Activated T-cell treated with anti-CD3 and anti-CD28 coated beads for 1 hour (primary cell): ENCODE data around the gene DDX10.
"Not testable (repeated sequence)": the region's sequence is repeated elsewhere in the genome, so short reads cannot be mapped to it uniquely, and the experiment has no call there.

Source experiments
- DNase-seq: peaks from one replicate; pipeline ENCODE4 v3.0.0-alpha.2; 2020; ENCODE audit warnings: low read depth

DDX10 gene

DNA sequence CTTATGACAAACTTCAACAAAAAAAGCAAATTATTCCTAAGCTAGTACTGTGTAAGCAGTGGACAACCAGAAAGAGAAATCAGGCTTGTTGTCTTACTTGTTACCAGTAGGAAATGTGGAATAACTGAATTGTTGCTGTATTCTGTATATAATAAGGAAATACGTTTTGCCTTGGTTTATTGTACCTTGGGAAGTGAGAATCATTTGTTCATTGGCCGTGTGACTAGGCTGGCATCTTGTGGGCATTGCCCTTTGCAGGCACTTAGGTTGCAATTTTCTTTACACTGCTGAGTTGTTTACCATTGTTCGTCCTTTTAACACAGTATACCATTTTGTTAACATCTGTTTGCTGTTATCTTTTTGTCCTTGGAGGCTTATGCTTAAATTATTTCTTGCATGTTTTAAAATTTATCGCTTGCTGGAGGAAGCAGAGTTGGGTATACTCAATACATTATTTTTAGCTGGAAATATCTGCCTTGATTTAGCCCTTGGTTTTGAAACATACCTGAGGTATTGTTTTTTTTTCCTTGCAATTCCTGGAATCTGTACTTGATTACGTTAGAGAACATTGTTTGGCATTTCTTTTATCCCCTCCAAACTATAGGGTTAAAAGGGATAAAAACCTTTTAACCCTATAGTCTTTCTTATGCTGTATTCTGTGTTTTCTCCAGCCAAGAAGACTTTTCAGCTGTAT is 109.3 kb downstream of the DDX10 start:
- DNase-seq, result no peak

- no peak for DNase-seq
Measured at GRCh38 chr11:108775324-108775723, 110.5 kb downstream of the DDX10 start.

DNA sequence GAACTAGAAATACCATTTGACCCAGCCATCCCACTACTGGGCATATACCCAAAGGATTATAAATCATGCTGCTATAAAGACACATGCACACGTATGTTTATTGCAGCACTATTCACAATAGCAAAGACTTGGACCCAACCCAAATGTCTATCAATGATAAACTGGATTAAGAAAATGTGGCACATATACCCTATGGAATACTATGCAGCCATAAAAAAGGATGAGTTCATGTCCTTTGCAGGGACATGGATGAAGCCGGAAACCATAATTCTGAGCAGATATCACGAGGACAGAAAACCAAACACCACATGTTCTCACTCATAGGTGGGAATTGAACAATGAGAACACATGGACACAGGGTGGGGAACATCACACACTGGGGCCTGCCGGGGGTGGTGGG is 114.3 kb downstream of the DDX10 start:
- DNase-seq, result not testable (repeated sequence)

GRCh38 chr11:108780119-108780518 is 115.2 kb downstream of the DDX10 start:
- DNase-seq, result no peak

GRCh38 chr11:108781946-108782345 is 117.1 kb downstream of the DDX10 start:
- no peak for DNase-seq

GRCh38 chr11:108786281-108786990 is 121.6 kb downstream of the DDX10 start:
- DNase-seq, result no peak

DNA sequence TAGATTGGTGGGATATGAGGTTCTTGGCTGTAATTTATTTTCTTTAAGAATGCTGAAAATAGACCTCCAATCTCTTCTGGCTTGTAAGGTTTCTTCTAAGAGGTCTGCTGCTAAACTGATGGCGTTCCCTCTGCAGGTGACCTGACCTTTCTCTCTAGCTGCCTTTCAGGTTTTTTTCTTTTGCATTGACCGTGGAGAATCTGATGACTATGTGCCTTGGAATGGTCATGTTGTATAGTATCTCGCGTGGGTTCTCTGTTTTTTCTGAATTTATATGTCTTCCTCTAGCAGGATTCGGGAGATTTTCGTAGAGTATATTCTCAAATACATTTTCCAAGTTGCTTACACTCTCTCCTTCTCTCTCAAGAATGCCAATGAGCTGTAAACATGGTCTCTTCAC is 122.2 kb downstream of the DDX10 start:
- no peak for DNase-seq

GRCh38 chr11:108788565-108789199 is 123.8 kb downstream of the DDX10 start:
- no peak for DNase-seq

GRCh38 chr11:108790501-108791299 is 125.8 kb downstream of the DDX10 start:
- DNase-seq, result no peak

GRCh38 chr11:108793138-108793537 is 128.3 kb downstream of the DDX10 start:
- no peak for DNase-seq

GRCh38 chr11:108793611-108794010 is 128.7 kb downstream of the DDX10 start:
- DNase-seq, result no peak

DNA sequence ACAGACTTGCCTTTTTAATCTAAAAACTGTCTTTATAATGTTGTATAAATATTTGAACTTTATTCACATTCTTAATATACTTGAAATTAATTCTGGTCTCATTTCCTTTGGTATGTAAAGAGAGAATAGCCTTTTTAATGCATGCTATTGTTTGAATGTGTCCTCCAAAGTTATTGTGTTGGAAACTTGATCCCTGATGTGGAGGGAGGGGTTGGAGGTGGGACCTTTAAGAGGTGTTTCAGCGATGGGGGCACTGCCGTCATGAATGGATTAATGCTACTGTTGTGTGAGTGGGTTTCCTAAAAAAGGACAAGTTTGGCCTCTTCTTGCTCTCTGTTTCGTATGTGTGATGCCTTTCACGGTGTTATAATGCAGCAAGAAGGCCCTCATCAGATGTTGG is 131.7 kb downstream of the DDX10 start:
- DNase-seq, result no peak

GRCh38 chr11:108797578-108798100 is 132.8 kb downstream of the DDX10 start:
- DNase-seq, result no peak

DNA sequence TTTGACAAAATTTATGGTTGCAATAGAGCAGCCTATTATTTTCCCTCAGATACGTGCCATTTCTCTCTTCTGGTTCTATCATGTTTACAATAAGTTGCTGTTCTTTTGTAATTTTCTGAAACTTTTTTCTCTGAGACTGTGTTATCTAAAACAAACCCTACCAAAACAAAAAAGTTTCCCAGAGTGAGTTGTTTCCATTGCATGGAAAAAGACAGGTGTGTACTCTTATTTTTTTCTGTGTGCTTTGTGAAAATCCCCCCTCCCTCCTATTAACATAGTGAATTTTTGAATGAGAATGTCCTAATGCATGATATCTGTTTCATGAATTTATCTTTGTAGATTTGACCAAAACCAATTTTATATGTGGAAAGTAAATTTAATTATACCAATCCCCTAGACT is 137.6 kb downstream of the DDX10 start:
- DNase-seq, result no peak

DNA sequence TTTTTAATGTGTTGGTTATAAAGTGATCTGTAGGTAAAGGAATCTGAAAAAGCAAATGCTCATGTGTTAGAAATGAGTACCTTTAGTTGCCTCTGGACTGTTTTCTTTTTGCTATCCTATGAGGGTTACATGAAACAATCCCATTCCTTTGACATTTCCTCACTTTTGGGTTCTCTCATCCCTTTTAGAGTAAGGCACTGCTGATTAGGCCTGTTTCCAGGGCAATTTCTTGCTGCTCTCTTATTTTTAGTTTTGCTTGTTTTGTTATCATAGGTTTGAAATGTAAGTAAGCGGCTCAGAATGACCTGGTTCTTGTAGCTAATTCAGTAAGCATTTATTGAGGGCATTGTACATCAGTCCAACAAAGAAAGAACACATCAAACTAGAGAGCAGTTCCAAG is 138.9 kb downstream of the DDX10 start:
- no peak for DNase-seq

- DNase-seq, result no peak
Measured at GRCh38 chr11:108804511-108804910, 139.6 kb downstream of the DDX10 start.

DNA sequence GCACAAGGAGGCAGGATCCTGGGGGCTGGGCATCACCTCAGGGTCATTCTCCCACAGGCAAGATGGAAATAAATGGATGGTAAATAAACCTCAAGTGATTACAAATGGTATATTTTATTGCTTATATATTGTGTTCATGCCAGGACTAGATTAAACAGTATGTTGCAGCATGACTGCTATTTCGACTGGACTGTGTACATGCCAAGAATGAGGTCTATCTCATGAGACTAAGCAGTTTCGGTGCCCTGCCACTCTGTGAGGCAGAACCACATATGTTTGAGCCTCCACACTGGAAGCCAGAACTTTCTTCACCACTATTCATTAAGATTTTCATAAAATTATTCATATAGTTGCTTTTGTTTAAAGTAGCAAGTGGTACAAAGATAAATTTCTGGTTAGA is 140.2 kb downstream of the DDX10 start:
- no peak for DNase-seq

DNA sequence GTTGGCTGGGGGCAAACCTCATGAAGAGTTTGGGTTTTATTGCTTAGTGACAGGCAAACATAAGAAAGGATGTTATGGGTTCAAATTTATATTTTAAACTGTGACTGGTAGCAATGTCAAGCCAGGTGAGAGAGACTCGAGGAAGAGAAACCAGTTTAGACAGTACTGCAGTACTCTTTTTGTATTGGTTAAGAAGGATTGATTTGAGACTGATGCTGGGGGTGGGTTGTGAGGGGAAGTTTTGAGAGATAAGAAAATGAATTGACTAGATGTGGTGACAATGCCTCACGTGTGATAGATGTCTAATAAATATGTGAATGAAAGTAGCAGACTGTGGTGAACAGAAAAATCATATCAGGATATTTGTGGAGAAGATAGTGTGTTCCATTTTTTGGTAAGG is 142.4 kb downstream of the DDX10 start:
- no peak for DNase-seq

DNA sequence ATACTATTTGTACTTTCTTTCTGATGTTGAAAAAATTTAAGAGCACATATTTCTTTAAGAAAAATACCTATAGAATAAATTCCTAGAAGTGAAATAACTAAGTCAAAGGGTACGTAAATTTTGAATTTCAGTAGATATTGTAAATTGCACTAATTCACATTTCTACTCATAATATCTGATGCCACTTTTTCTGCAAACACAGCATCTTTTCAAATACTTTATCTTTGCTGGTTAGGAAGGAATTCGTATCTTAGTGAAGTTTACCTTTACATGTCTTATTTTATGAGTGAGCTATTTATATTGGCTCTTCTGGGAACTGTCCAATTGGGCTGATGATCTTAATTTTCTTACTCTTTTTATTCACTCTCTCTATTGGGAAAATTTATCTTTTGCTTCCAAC is 148.2 kb downstream of the DDX10 start:
- DNase-seq, result no peak

DNA sequence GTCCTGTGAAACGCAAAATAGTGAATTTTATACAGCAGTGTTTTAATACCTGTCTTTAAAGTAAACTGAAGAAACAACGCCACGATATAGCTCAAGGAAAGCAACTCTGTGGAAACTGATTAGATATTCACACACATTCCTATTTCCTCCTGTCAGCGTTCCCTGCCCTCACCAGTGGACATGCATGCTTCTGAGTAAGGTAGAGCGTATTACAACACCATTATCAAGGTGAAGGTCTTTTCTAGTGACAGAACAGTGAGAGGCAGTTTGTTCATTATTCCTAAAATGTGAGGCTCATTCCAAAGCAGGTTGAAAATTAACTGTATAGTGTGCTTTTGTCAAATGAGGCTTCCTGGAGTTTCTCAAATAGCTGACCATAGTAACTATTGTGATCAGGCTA is 153.1 kb downstream of the DDX10 start:
- no peak for DNase-seq

GRCh38 chr11:108818971-108819370 is 154.1 kb downstream of the DDX10 start:
- no peak for DNase-seq

DNA sequence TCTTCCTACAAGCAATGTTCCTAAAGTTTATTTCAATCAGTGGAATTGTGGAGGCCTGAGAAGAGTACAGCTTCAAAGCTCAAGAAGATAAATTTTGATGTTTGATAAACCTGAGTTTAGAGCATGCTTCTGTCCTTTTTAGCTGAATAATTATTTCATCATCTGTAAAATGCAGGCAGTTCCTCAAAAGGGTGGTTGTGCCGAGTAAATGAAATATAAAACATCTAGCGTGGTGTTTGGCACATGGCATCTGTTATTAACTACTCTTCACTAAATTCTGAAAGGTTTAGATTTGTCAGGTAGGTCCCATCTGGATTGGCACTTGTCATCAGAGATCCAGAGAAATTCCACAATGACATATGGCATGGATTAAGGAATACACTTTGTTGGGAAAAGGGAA is 155.1 kb downstream of the DDX10 start:
- no peak for DNase-seq
